ENCODE data around the gene PM20D1. TPM values are rescaled to one million over a fixed set of nuclear protein-coding genes. Genes with fewer than 3 reads are reported as not detected.
"Not testable (repeated sequence)": the region's sequence is repeated elsewhere in the genome, so short reads cannot be mapped to it uniquely, and the experiment has no call there.

PM20D1 gene
- total and polyA plus RNA-seq, 2 donors from 2014 or later = 0.69 to 1.6 TPM

- DNase-seq (peak in 3 of 5 donors; percentile 29 to 78 (median 53)), FAIRE-seq (no peak)
- intact Hi-C loops (cut with DNase I) = no loop called here
- no peak overlapping the region for H3K4me3 ChIP-seq (ENCODE audit: low read length in 3 of 3)
- H3K27me3 ChIP-seq (ENCODE audit: control insufficient read depth, insufficient read depth, low read length) = no peaks in the 10 kb centered on the region
- H3K9me3 ChIP-seq (ENCODE audit: control insufficient read depth in 2 of 3, insufficient read depth in 1 of 3, low read length in 3 of 3) = no peaks in the 10 kb centered on the region
- H3K27ac ChIP-seq (ENCODE audit: low read depth in 2 of 2, low read length in 2 of 2) = peak overlapping the region in 1 of 2 donors; percentile 3
- no peak overlapping the region for H3K9ac ChIP-seq (ENCODE audit: low read length in 3 of 3)
- TF ChIP-seq, protein P1, sequence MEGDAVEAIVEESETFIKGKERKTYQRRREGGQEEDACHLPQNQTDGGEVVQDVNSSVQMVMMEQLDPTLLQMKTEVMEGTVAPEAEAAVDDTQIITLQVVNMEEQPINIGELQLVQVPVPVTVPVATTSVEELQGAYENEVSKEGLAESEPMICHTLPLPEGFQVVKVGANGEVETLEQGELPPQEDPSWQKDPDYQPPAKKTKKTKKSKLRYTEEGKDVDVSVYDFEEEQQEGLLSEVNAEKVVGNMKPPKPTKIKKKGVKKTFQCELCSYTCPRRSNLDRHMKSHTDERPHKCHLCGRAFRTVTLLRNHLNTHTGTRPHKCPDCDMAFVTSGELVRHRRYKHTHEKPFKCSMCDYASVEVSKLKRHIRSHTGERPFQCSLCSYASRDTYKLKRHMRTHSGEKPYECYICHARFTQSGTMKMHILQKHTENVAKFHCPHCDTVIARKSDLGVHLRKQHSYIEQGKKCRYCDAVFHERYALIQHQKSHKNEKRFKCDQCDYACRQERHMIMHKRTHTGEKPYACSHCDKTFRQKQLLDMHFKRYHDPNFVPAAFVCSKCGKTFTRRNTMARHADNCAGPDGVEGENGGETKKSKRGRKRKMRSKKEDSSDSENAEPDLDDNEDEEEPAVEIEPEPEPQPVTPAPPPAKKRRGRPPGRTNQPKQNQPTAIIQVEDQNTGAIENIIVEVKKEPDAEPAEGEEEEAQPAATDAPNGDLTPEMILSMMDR (IDR thresholded peaks at IDR 0.05; ENCODE audit: borderline replicate concordance, extremely low read depth, insufficient read depth) = no peak
- H3K4me1 ChIP-seq (ENCODE audit: control insufficient read depth in 2 of 3, insufficient read depth in 2 of 3, low read depth in 1 of 3, low read length in 3 of 3) = peaks cover 0 to 6% (median 0%) of the 10 kb centered on the region in 3 donors
- H3K36me3 ChIP-seq (ENCODE audit: control insufficient read depth in 2 of 3, insufficient read depth in 3 of 3, low read length in 3 of 3) = no peaks in the 10 kb centered on the region
Measured at GRCh38 chr1:205826016-205826806, 23.7 kb downstream of the PM20D1 start.

DNA sequence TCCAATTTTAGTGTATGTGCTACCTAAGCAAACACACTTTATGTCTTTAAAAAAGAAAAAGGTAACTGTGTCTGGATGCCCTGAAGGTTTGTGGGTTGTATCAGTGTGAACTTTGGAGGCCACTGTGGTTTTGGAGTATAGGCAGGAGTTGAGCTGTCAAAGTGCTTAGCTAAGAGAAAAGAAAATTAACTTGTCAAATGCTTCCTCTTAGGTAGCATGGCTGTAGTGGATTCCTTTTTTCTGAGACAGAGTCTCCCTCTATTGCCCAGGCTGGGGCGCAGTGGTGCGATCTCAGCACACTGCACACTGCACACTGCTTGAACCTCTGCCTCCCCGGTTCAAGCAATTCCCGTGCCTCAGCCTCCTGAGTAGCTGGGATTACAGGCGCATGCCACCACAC, 25.8 kb downstream of the PM20D1 start:
- no peak overlapping the region for H3K4me3 ChIP-seq (ENCODE audit: low read length in 3 of 3)
- intact Hi-C loops (cut with DNase I) = no loop called here
- FAIRE-seq (no peak), DNase-seq (no peak)
- TF ChIP-seq, protein P1 (IDR thresholded peaks at IDR 0.05; ENCODE audit: borderline replicate concordance, extremely low read depth, insufficient read depth) = no peak
- H3K27ac ChIP-seq (ENCODE audit: low read depth in 2 of 2, low read length in 2 of 2) = no peak overlapping the region
- no peak overlapping the region for H3K9ac ChIP-seq (ENCODE audit: low read length in 3 of 3)
- no peaks in the 10 kb centered on the region for H3K9me3 ChIP-seq (ENCODE audit: control insufficient read depth in 2 of 3, insufficient read depth in 1 of 3, low read length in 3 of 3)
- no peaks in the 10 kb centered on the region for H3K36me3 ChIP-seq (ENCODE audit: control insufficient read depth in 2 of 3, insufficient read depth in 3 of 3, low read length in 3 of 3)
- no peaks in the 10 kb centered on the region for H3K27me3 ChIP-seq (ENCODE audit: control insufficient read depth, insufficient read depth, low read length)
- H3K4me1 ChIP-seq (ENCODE audit: control insufficient read depth in 2 of 3, insufficient read depth in 2 of 3, low read depth in 1 of 3, low read length in 3 of 3) = peaks cover 0 to 6% (median 0%) of the 10 kb centered on the region in 3 donors

DNA sequence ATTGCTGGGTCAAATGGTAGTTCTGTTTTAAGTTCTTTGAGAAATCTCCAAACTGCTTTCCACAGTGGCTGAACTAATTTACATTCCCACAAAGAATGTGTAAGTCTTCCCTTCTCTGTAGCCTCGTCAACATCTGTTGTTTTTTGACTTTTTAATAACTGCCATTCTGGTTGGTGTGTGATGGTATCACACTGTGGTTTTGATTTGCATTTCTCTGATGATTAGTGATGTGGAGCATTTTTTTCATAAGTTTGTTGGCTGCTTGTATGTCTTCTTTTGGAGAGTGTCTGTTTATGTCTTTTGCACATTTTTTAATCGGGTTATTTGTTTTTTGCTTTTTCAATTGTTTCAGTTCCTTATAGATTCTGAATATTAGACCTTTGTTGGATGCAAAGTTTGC, 26.7 kb downstream of the PM20D1 start:
- intact Hi-C loops (cut with DNase I); H3K9me3 ChIP-seq (ENCODE audit: control insufficient read depth in 2 of 3, insufficient read depth in 1 of 3, low read length in 3 of 3); DNase-seq; FAIRE-seq; H3K9ac ChIP-seq (ENCODE audit: low read length in 3 of 3); H3K4me1 ChIP-seq (ENCODE audit: control insufficient read depth in 2 of 3, insufficient read depth in 2 of 3, low read depth in 1 of 3, low read length in 3 of 3); H3K27ac ChIP-seq (ENCODE audit: low read depth in 2 of 2, low read length in 2 of 2); H3K4me3 ChIP-seq (ENCODE audit: low read length in 3 of 3); H3K36me3 ChIP-seq (ENCODE audit: control insufficient read depth in 2 of 3, insufficient read depth in 3 of 3, low read length in 3 of 3); H3K27me3 ChIP-seq (ENCODE audit: control insufficient read depth, insufficient read depth, low read length): not testable (repeated sequence)

GRCh38 chr1:205822397-205822796, 27.5 kb downstream of the PM20D1 start:
- TF ChIP-seq, protein P1 (IDR thresholded peaks at IDR 0.05; ENCODE audit: borderline replicate concordance, extremely low read depth, insufficient read depth) = no peak
- intact Hi-C loops (cut with DNase I) = no loop called here
- FAIRE-seq = no peak

More at GRCh38 chr1:205822397-205822796, 27.5 kb downstream of the PM20D1 start:
- Histone ChIP-seq H3K27me3 (ENCODE audit: control insufficient read depth, insufficient read depth, low read length) (no peaks in the 10 kb centered on the region), H3K4me3 (ENCODE audit: low read length in 3 of 3) (no peak overlapping the region), H3K36me3 (ENCODE audit: control insufficient read depth in 2 of 3, insufficient read depth in 3 of 3, low read length in 3 of 3) (no peaks in the 10 kb centered on the region), H3K9me3 (ENCODE audit: control insufficient read depth in 2 of 3, insufficient read depth in 1 of 3, low read length in 3 of 3) (no peaks in the 10 kb centered on the region), H3K4me1 (ENCODE audit: control insufficient read depth in 2 of 3, insufficient read depth in 2 of 3, low read depth in 1 of 3, low read length in 3 of 3) (peaks cover 0 to 6% (median 0%) of the 10 kb centered on the region in 3 donors), H3K27ac (ENCODE audit: low read depth in 2 of 2, low read length in 2 of 2) (no peak overlapping the region), H3K9ac (ENCODE audit: low read length in 3 of 3) (no peak overlapping the region)
- DNase-seq = no peak

All from kidney (tissue), 14 donors.